ENCODE measurements around the gene KLHDC7B.
A peak's percentile ranks its signal among the peaks of the same experiment; 100 is the strongest.
"Not testable (repeated sequence)": the region's sequence is repeated elsewhere in the genome, so short reads cannot be mapped to it uniquely, and the experiment has no call there.

Gene KLHDC7B

GRCh38 chr22:50517495-50518260, 28.0 kb upstream of the KLHDC7B start:
- DNase-seq, result no peak

- no peak for DNase-seq
Observed at GRCh38 chr22:50518606-50519005, 27.1 kb upstream of the KLHDC7B start.

- DNase-seq, result no peak
Observed at GRCh38 chr22:50519151-50519550, 26.5 kb upstream of the KLHDC7B start.

GRCh38 chr22:50520184-50520583, 25.5 kb upstream of the KLHDC7B start:
- not testable (repeated sequence) for DNase-seq

GRCh38 chr22:50520826-50521453, 24.8 kb upstream of the KLHDC7B start:
- no peak for DNase-seq

- no peak for DNase-seq
Observed at GRCh38 chr22:50521710-50522109, 24.0 kb upstream of the KLHDC7B start.

GRCh38 chr22:50522208-50522805, 23.4 kb upstream of the KLHDC7B start:
- DNase-seq, result no peak

GRCh38 chr22:50522806-50523438, 22.8 kb upstream of the KLHDC7B start:
- DNase-seq, result no peak

GRCh38 chr22:50523458-50523805, 22.3 kb upstream of the KLHDC7B start:
- no peak for DNase-seq

- DNase-seq, result no peak
Observed at GRCh38 chr22:50523806-50524675, 21.7 kb upstream of the KLHDC7B start.

- no peak for DNase-seq
Observed at GRCh38 chr22:50524676-50525103, 21.0 kb upstream of the KLHDC7B start.

GRCh38 chr22:50525104-50525857, 20.4 kb upstream of the KLHDC7B start, which contains the start of gene SCO2:
Gene SCO2, minus strand, starts transcription at chr22:50525598. Its CDS starts 1,187 bp downstream, at chr22:50524411.
- DNase-seq, result peak; percentile 98

GRCh38 chr22:50525858-50526107, 19.9 kb upstream of the KLHDC7B start:
- no peak for DNase-seq

GRCh38 chr22:50526108-50526833, 19.4 kb upstream of the KLHDC7B start:
- DNase-seq, result peak; percentile 90

- DNase-seq, result peak; percentile 63
Observed at GRCh38 chr22:50526834-50527801, 18.6 kb upstream of the KLHDC7B start.

- peak; percentile 18 for DNase-seq
Observed at GRCh38 chr22:50527921-50528681, 17.6 kb upstream of the KLHDC7B start.

GRCh38 chr22:50528682-50529415, 16.9 kb upstream of the KLHDC7B start:
- DNase-seq, result peak; percentile 44

GRCh38 chr22:50529416-50529896, 16.2 kb upstream of the KLHDC7B start:
- peak; percentile 47 for DNase-seq

Measured in femur (tissue), 1 donor.